K562 (cell line): ENCODE measurements around the gene CFDP1. TPM values are rescaled to one million over a fixed set of nuclear protein-coding genes. Genes with fewer than 3 reads are reported as not detected.

Experiments used
- ATAC-seq: fragments of 200-7000 bp; cut with Tn5 transposase; 3 replicates; pipeline ENCODE4 v1.9.1; 2020; ENCODE audit warnings: moderate library complexity
- BruUV-seq: library from RNA; stranded (reverse); fragments of 400-500 nt; replicated peaks from 2 replicates; lab custom pipeline; 2021; lab: Mats Ljungman, UMichigan
- CTCF ChIA-PET: fragments of 300-600 bp; formaldehyde crosslinking; extraction: SDS; loops from one replicate; lab custom pipeline; 2021; ENCODE audit warnings: low intra/inter-chr PET ratio; lab: Yijun Ruan, JAX
- POLR2A ChIA-PET: fragments of 300-600, 350-650 bp; sonication (Branson Sonifier 250); formaldehyde crosslinking; extraction: SDS; loops from one replicate; lab custom pipeline; 2021; ENCODE audit warnings: antibody characterized with exemption, inconsistent platforms; lab: Yijun Ruan, JAX
- DNase-seq, 4 experiments: peaks; one replicate each; pipeline versions ENCODE4 v3.0.0 to v3.0.0-alpha.2; 2011 to 2018; ENCODE audit warnings: low spot score in 3 of 4, mixed read lengths in 3 of 4; ENCODE audit errors: extremely low read depth in 1 of 4
- FAIRE-seq: peaks from 2 replicates; lab custom pipeline; 2011; peaks lifted over from hg19 to GRCh38; lab: Jason Lieb, UNC
- H2AFZ ChIP-seq: 2 replicates; pipeline ENCODE4 v1.6.0; 2011; ENCODE audit warnings: low read depth, low read length, control low read depth, inconsistent platforms
- H3K27ac ChIP-seq: fragments of 200-600 bp; 3 replicates; pipeline ENCODE4 v1.8.0; 2011; ENCODE audit warnings: low read depth, mild to moderate bottlenecking, control low read depth, inconsistent platforms, low read length, moderate library complexity, mixed read lengths; ENCODE audit errors: extremely low read depth
- H3K27me3 ChIP-seq, 2 experiments: fragments of 300-600 bp in 1 of 2; 2 replicates in 1 of 2; 3 replicates in 1 of 2; pipeline versions ENCODE4 v1.6.0 to v1.8.0; 2011; ENCODE audit warnings: inconsistent platforms in 2 of 2, low read length in 2 of 2, mild to moderate bottlenecking in 1 of 2, mixed read lengths in 1 of 2, moderate library complexity in 1 of 2; ENCODE audit not compliant: control insufficient read depth in 2 of 2, insufficient read depth in 2 of 2
- H3K36me3 ChIP-seq: fragments of 300-600 bp; 3 replicates; pipeline ENCODE4 v1.8.0; 2011; ENCODE audit warnings: mild to moderate bottlenecking, low read length, inconsistent platforms; ENCODE audit not compliant: control insufficient read depth, insufficient read depth
- H3K4me1 ChIP-seq, 2 experiments: fragments of 200-600 bp in 1 of 2; replicated peaks in 1 of 2; 2 replicates in 1 of 2; 3 replicates in 1 of 2; pipeline versions ENCODE4 v1.5.1 to v1.8.0; 2011; ENCODE audit warnings: inconsistent platforms in 2 of 2, low read length in 2 of 2, mild to moderate bottlenecking in 1 of 2, mixed read lengths in 1 of 2, moderate library complexity in 1 of 2; ENCODE audit not compliant: control insufficient read depth in 2 of 2, insufficient read depth in 2 of 2
- H3K4me2 ChIP-seq: 2 replicates; pipeline ENCODE4 v1.6.1; 2011; ENCODE audit warnings: low read length, control low read depth, inconsistent platforms, mixed read lengths; ENCODE audit not compliant: insufficient read depth
- H3K4me3 ChIP-seq: fragments of 200-600 bp; sonication (generic), shearing (Covaris generic); 2 replicates; pipeline ENCODE4 v1.5.1; 2016; ENCODE audit warnings: control low read depth, inconsistent platforms
- H3K79me2 ChIP-seq: fragments of 200-600 bp; 3 replicates; pipeline ENCODE4 v1.8.0; 2011; ENCODE audit warnings: low read length, inconsistent platforms; ENCODE audit not compliant: control insufficient read depth, insufficient read depth
- H3K9ac ChIP-seq, 2 experiments: 2 replicates each; pipeline versions ENCODE4 v1.6.0 to v1.6.1; 2011; ENCODE audit warnings: low read depth in 2 of 2, low read length in 2 of 2, control low read depth in 1 of 2, inconsistent platforms in 1 of 2, mild to moderate bottlenecking in 1 of 2, mixed read lengths in 1 of 2; ENCODE audit not compliant: insufficient read depth in 1 of 2
- H3K9me1 ChIP-seq: one replicate; pipeline ENCODE4 v1.6.0; 2011; ENCODE audit warnings: inconsistent platforms, mild to moderate bottlenecking, low read length, moderate library complexity; ENCODE audit not compliant: control insufficient read depth, insufficient read depth
- H3K9me3 ChIP-seq: replicated peaks from 2 replicates; pipeline ENCODE4 v1.5.1; 2011; ENCODE audit warnings: low read depth, low read length, inconsistent platforms; ENCODE audit not compliant: control insufficient read depth, insufficient read depth
- H4K20me1 ChIP-seq: replicated peaks from 2 replicates; pipeline ENCODE4 v1.6.1; 2011; ENCODE audit warnings: low read length, inconsistent platforms, mixed read lengths; ENCODE audit not compliant: control insufficient read depth, insufficient read depth
- CBFA2T2 ChIP-seq: fragments of 450-650 bp; conservative IDR thresholded peaks from 2 replicates; pipeline ENCODE4 v1.6.1; 2017; ENCODE audit warnings: mild to moderate bottlenecking
- DPF2 ChIP-seq: fragments of 450-650 bp; IDR thresholded peaks from 2 replicates; pipeline ENCODE4 v1.6.1; 2016
- EP300 ChIP-seq: IDR thresholded peaks from 2 replicates; pipeline ENCODE4 v1.6.1; 2012; ENCODE audit warnings: low read length, improper control_type of control experiment
- ERF ChIP-seq: fragments of 450-650 bp; formaldehyde crosslinking; IDR thresholded peaks from 2 replicates; pipeline ENCODE4 v1.4.0; 2020; ENCODE audit warnings: mild to moderate bottlenecking, mixed read lengths
- HIVEP1 ChIP-seq: fragments of 250-450 bp; sonication (Bioruptor Pico); IDR thresholded peaks from 2 replicates; pipeline ENCODE4 v1.4.0; 2020; ENCODE audit warnings: mild to moderate bottlenecking
- MEF2D ChIP-seq: conservative IDR thresholded peaks from 2 replicates; pipeline ENCODE4 v1.6.1; 2016; ENCODE audit warnings: low read depth, missing genetic modification characterization, missing compliant biosample characterization
- NBN ChIP-seq: fragments of 450-650 bp; IDR thresholded peaks from 2 replicates; pipeline ENCODE4 v1.6.1; 2016; ENCODE audit warnings: low read depth, mild to moderate bottlenecking
- NCOR1 ChIP-seq: fragments of 450-650 bp; IDR thresholded peaks from 2 replicates; pipeline ENCODE4 v1.6.1; 2016; ENCODE audit warnings: mild to moderate bottlenecking, moderate library complexity
- NFE2 ChIP-seq: IDR thresholded peaks from 2 replicates; pipeline ENCODE4 v1.6.1; 2014; ENCODE audit warnings: antibody characterized with exemption, low read depth
- NR2C1 ChIP-seq, 2 experiments: fragments of 450-650 bp; IDR thresholded peaks; 2 replicates each; pipeline ENCODE4 v1.6.1; 2017; ENCODE audit warnings: mild to moderate bottlenecking in 2 of 2, antibody characterized with exemption in 1 of 2, inconsistent platforms in 1 of 2, missing compliant biosample characterization in 1 of 2, missing genetic modification characterization in 1 of 2
- NR2C2 ChIP-seq, 2 experiments: fragments of 200-800 bp in 1 of 2; sonication (Bioruptor generic) in 1 of 2; sonication (generic) in 1 of 2; formaldehyde crosslinking in 1 of 2; IDR thresholded peaks; 2 replicates each; pipeline versions ENCODE4 v1.6.1 to v1.8.0; 2016 to 2022; ENCODE audit warnings: mild to moderate bottlenecking in 1 of 2, missing compliant biosample characterization in 1 of 2, missing genetic modification characterization in 1 of 2, missing genetic modification reagents in 1 of 2
- PCBP2 ChIP-seq: fragments of 200-400 bp; formaldehyde crosslinking; IDR thresholded peaks from 2 replicates; pipeline ENCODE4 v1.6.1; 2018; ENCODE audit warnings: low read length, low read depth, mild to moderate bottlenecking, moderate library complexity; ENCODE audit not compliant: poor library complexity, severe bottlenecking
- RCOR1 ChIP-seq, 2 experiments: IDR thresholded peaks; 2 replicates each; pipeline ENCODE4 v1.6.1; 2012; ENCODE audit warnings: low read depth in 2 of 2, low read length in 2 of 2, borderline replicate concordance in 1 of 2, improper control_type of control experiment in 1 of 2
- SMARCE1 ChIP-seq: fragments of 450-650 bp; IDR thresholded peaks from 2 replicates; pipeline ENCODE4 v1.7.1; 2016; ENCODE audit warnings: mild to moderate bottlenecking
- TEAD4 ChIP-seq, 2 experiments: sonication (generic) in 1 of 2; formaldehyde crosslinking in 1 of 2; IDR thresholded peaks; 2 replicates each; pipeline versions ENCODE4 v1.6.1 to v1.8.0; 2012 to 2022; ENCODE audit warnings: borderline replicate concordance in 1 of 2, inconsistent platforms in 1 of 2, low read length in 1 of 2, mild to moderate bottlenecking in 1 of 2, missing genetic modification reagents in 1 of 2
- USF1 ChIP-seq: sonication (generic); formaldehyde crosslinking; IDR thresholded peaks from 2 replicates; pipeline ENCODE4 v1.9.0; 2022; ENCODE audit warnings: mild to moderate bottlenecking, missing genetic modification reagents
- ZNF696 ChIP-seq: fragments of 250-450 bp; sonication (Bioruptor Pico); conservative IDR thresholded peaks from 2 replicates; pipeline ENCODE4 v1.4.0; 2020; ENCODE audit warnings: mild to moderate bottlenecking, moderate library complexity
- WGBS: fragments of 100-300 bp; shearing (Covaris generic); methylation state at CpG from one replicate; pipeline ENCODE4 v1.1.6; 2016; ENCODE audit warnings: low coverage, mixed read lengths; ENCODE audit not compliant: insufficient coverage; ENCODE audit errors: missing lambda C conversion rate; 5-methylcytosine and 5-hydroxymethylcytosine counted together
- in situ Hi-C: fragments of 300-500 bp; cut with MboI; formaldehyde crosslinking; loops from 4 replicates; pipeline ENCODE4 v1.15.0; 2018; ENCODE audit warnings: inconsistent platforms, mixed read lengths
- intact Hi-C: fragments of 100-400 bp; cut with micrococcal nuclease; formaldehyde crosslinking; loops from 2 replicates; pipeline ENCODE4 v1.14.2; 2022
- polyA plus RNA-seq, 8 experiments: library from polyadenylated mRNA; depleted of rRNA in 4 of 8; stranded (reverse) in 5 of 8; unstranded in 3 of 8; fragments of >200 nt; fragmentation: Nextera tagmentation in 2 of 8; fragmentation: Illumina TruSeq in 1 of 8; extraction: Ambion mirVana in 2 of 8; extraction: Trizol in 1 of 8; gene quantifications; 2 replicates each; pipeline versions ENCODE4 v1.2.1 to v1.2.3, GENCODE V29; 2011 to 2014; ENCODE audit warnings: inconsistent platforms in 1 of 8, missing spikeins in 1 of 8
- total RNA-seq, 7 experiments: library from RNA; depleted of rRNA in 6 of 7; stranded (reverse); fragments of >200 nt in 6 of 7; fragmentation: Illumina TruSeq in 2 of 7; extraction: Trizol in 2 of 7; gene quantifications; 2 replicates each; pipeline versions ENCODE4 v1.2.1 to v1.2.3, GENCODE V29; 2011 to 2021; ENCODE audit warnings: low replicate concordance in 1 of 7
- TF ChIP-seq, protein P1 (sequence below), 2 experiments: IDR thresholded peaks in 1 of 2; conservative IDR thresholded peaks in 1 of 2; 2 replicates each; pipeline ENCODE4 v1.6.1; 2016; ENCODE audit warnings: low read depth in 2 of 2, mild to moderate bottlenecking in 1 of 2, missing compliant biosample characterization in 1 of 2, missing genetic modification characterization in 1 of 2, moderate library complexity in 1 of 2

The CFDP1 gene
- total and polyA plus RNA-seq, 9 of the 15 experiments (the other 6 are each of a cell fraction or from before 2014, with no cell fraction given) = 31.5 to 78.4 (median 61.7) TPM

GRCh38 chr16:75452464-75453190, 19.3 kb upstream of the CFDP1 start:
- intact Hi-C loops (no loop called here), in situ Hi-C loops (no loop called here)
- peak; percentile 26 for FAIRE-seq
- Histone ChIP-seq H3K4me3 (no peak overlapping the region), H3K9me1 (no peaks in the 10 kb centered on the region), H3K27me3 (no peaks in the 10 kb centered on the region), H3K9me3 (no peaks in the 10 kb centered on the region), H3K4me2 (0 out of 2 replicates have a peak overlapping the region, but pooled peaks have one; percentile 3), H3K4me1 (peaks cover 13 to 16% of the 10 kb centered on the region in 2 experiments; a peak in 4 of 5 replicates), H3K79me2 (peaks cover 37% of the 10 kb centered on the region), H2AFZ (no peak overlapping the region), H3K27ac (no peak overlapping the region), H3K9ac (no peak overlapping the region), H4K20me1 (peaks cover 13% of the 10 kb centered on the region), H3K36me3 (peaks cover 28% of the 10 kb centered on the region; the same call in 2 of the 3 replicates)
- peak; percentile 52 for ATAC-seq
- ChIA-PET POLR2A (interaction anchor here (0.6 to 2.5 kb wide), 3 partner anchors 8 to 104 kb away, joined by 3 to 10 read pairs (median 7); partner anchors contain the start of gene CFDP1), CTCF (no interaction called here)
- BruUV-seq = no TSS peak
- DNase-seq = peak in 1 of 4 experiments; percentile 36
- 60% methylated on average over 10 of the region's 12 CpGs for WGBS
- TF ChIP-seq TEAD4 (IDR thresholded peaks at IDR 0.05; ENCODE audit: low read length) (peak; percentile 35; the same call in 1 of the 2 replicates), TEAD4 (CRISPR knock-in tag; IDR thresholded peaks at IDR 0.05; ENCODE audit: borderline replicate concordance) (no peak), NFE2 (no peak), SMARCE1 (no peak), PCBP2 (no peak), EP300 (peak; percentile 30; the same call in 1 of the 2 replicates), ERF (no peak), CBFA2T2 (peak; percentile 55), NR2C2 (CRISPR knock-in tag; IDR thresholded peaks at IDR 0.05) (no peak), NR2C2 (tag; IDR thresholded peaks at IDR 0.05) (peak; percentile 28; the same call in 1 of the 2 replicates), NCOR1 (0 out of 2 replicates have a peak, but pooled peaks have one; percentile 30), NR2C1 (IDR thresholded peaks at IDR 0.05) (no peak), NR2C1 (tag; IDR thresholded peaks at IDR 0.05) (0 out of 2 replicates have a peak, but pooled peaks have one; percentile 19), USF1 (CRISPR knock-in tag) (no peak), RCOR1 (IDR thresholded peaks at IDR 0.05; ENCODE audit: borderline replicate concordance in 1 of 2, low read depth in 2 of 2, low read length in 2 of 2) (peak in 1 of 2 experiments; percentile 61; a peak in 1 of 4 replicates), DPF2 (peak; percentile 47; the same call in 1 of the 2 replicates), ZNF696 (no peak), MEF2D (tag) (no peak), HIVEP1 (no peak), NBN (no peak)
- TF ChIP-seq, protein P1, sequence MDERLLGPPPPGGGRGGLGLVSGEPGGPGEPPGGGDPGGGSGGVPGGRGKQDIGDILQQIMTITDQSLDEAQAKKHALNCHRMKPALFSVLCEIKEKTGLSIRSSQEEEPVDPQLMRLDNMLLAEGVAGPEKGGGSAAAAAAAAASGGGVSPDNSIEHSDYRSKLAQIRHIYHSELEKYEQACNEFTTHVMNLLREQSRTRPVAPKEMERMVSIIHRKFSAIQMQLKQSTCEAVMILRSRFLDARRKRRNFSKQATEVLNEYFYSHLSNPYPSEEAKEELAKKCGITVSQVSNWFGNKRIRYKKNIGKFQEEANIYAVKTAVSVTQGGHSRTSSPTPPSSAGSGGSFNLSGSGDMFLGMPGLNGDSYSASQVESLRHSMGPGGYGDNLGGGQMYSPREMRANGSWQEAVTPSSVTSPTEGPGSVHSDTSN (CRISPR knock-in tag; IDR thresholded peaks at IDR 0.05; ENCODE audit: low read depth) = no peak
- TF ChIP-seq, protein P1 (tag; conservative IDR thresholded peaks at IDR 0.05; ENCODE audit: low read depth) = peak; percentile 42; the same call in 1 of the 2 replicates
